IMR-90 (cell line): ENCODE results near the gene C22orf39. TPM values are rescaled to one million over a fixed set of nuclear protein-coding genes. Genes with fewer than 3 reads are reported as not detected.

Experiments used
- ATAC-seq: fragments of 200-7000 bp; cut with Tn5 transposase; 2 replicates; pipeline ENCODE4 v1.9.1; 2020; ENCODE audit warnings: low read depth, mild to moderate bottlenecking, moderate library complexity
- BruUV-seq: library from RNA; stranded (reverse); fragments of 400-500 nt; replicated peaks from 2 replicates; lab custom pipeline; 2021; lab: Mats Ljungman, UMichigan
- CTCF ChIA-PET: fragments of 300-600 bp; formaldehyde crosslinking; extraction: SDS; loops from one replicate; lab custom pipeline; 2021; ENCODE audit warnings: antibody characterized with exemption; lab: Yijun Ruan, JAX
- POLR2A ChIA-PET: fragments of 300-600 bp; sonication (Branson Sonifier 250); formaldehyde crosslinking; loops from one replicate; lab custom pipeline; 2022; ENCODE audit warnings: antibody characterized with exemption; ENCODE audit not compliant: unreplicated experiment; lab: Charles Lee
- DNase-seq: peaks from one replicate; pipeline ENCODE4 v3.0.0; 2013
- H2AFZ ChIP-seq: replicated peaks from 2 replicates; pipeline ENCODE3; 2013; ENCODE audit warnings: low read length, mild to moderate bottlenecking; ENCODE audit not compliant: poor library complexity
- H2AK5ac ChIP-seq: 2 replicates; pipeline ENCODE4 v1.6.1; 2013; ENCODE audit warnings: low read depth, low read length, inconsistent platforms
- H2AK9ac ChIP-seq: replicated peaks from 2 replicates; pipeline ENCODE3; 2013; ENCODE audit warnings: mild to moderate bottlenecking, low read depth, low read length, moderate library complexity; ENCODE audit not compliant: poor library complexity
- H2BK120ac ChIP-seq: 2 replicates; pipeline ENCODE4 v1.6.1; 2013; ENCODE audit warnings: low read depth, low read length, inconsistent platforms
- H2BK15ac ChIP-seq: 3 replicates; pipeline ENCODE4 v1.6.1; 2013; ENCODE audit warnings: low read depth, low read length, inconsistent platforms
- H2BK20ac ChIP-seq: 2 replicates; pipeline ENCODE4 v1.6.1; 2013; ENCODE audit warnings: low read depth, mild to moderate bottlenecking, inconsistent platforms, low read length, moderate library complexity
- H2BK5ac ChIP-seq: 2 replicates; pipeline ENCODE4 v1.6.1; 2013; ENCODE audit warnings: mild to moderate bottlenecking, low read depth, low read length, inconsistent platforms; ENCODE audit not compliant: poor library complexity, severe bottlenecking
- H3K14ac ChIP-seq: replicated peaks from 2 replicates; pipeline ENCODE4 v1.6.1; 2013; ENCODE audit warnings: low read depth, low read length, inconsistent platforms
- H3K18ac ChIP-seq: 2 replicates; pipeline ENCODE4 v1.6.1; 2013; ENCODE audit warnings: low read depth, low read length, control low read depth
- H3K23ac ChIP-seq: 2 replicates; pipeline ENCODE4 v1.6.1; 2013; ENCODE audit warnings: low read depth, low read length, inconsistent platforms
- H3K27ac ChIP-seq: 2 replicates; pipeline ENCODE4 v1.5.1; 2013; ENCODE audit warnings: mild to moderate bottlenecking, control low read depth, low read length; ENCODE audit not compliant: insufficient read depth
- H3K27me3 ChIP-seq: 2 replicates; pipeline ENCODE4 v1.6.1; 2013; ENCODE audit warnings: low read length; ENCODE audit not compliant: control insufficient read depth, insufficient read depth
- H3K36me3 ChIP-seq: 2 replicates; pipeline ENCODE4 v1.6.1; 2013; ENCODE audit warnings: low read length, mixed read lengths; ENCODE audit not compliant: control insufficient read depth, insufficient read depth
- H3K4ac ChIP-seq: 2 replicates; pipeline ENCODE4 v1.6.1; 2013; ENCODE audit warnings: low read depth, low read length, inconsistent platforms
- H3K4me1 ChIP-seq: 2 replicates; pipeline ENCODE4 v1.6.1; 2013; ENCODE audit warnings: low read length, mixed read lengths; ENCODE audit not compliant: control insufficient read depth, insufficient read depth
- H3K4me2 ChIP-seq: 2 replicates; pipeline ENCODE4 v1.6.1; 2013; ENCODE audit warnings: low read depth, mild to moderate bottlenecking, control low read depth, low read length, moderate library complexity
- H3K4me3 ChIP-seq: 2 replicates; pipeline ENCODE4 v1.5.1; 2013; ENCODE audit warnings: low read depth, mild to moderate bottlenecking, control low read depth, low read length, moderate library complexity; ENCODE audit not compliant: insufficient read depth
- H3K56ac ChIP-seq: 2 replicates; pipeline ENCODE4 v1.6.1; 2013; ENCODE audit warnings: low read length, inconsistent platforms; ENCODE audit not compliant: insufficient read depth; ENCODE audit errors: extremely low read depth
- H3K79me1 ChIP-seq, 2 experiments: 2 replicates each; pipeline ENCODE4 v1.6.1; 2013; ENCODE audit warnings: low read length in 2 of 2, inconsistent platforms in 1 of 2, low read depth in 1 of 2
- H3K9ac ChIP-seq: 2 replicates; pipeline ENCODE4 v1.6.1; 2013; ENCODE audit warnings: low read depth, low read length, control low read depth
- H3K9me1 ChIP-seq: 2 replicates; pipeline ENCODE4 v1.6.1; 2013; ENCODE audit warnings: low read length, inconsistent platforms; ENCODE audit not compliant: insufficient read depth
- H3K9me3 ChIP-seq: 2 replicates; pipeline ENCODE4 v1.6.1; 2013; ENCODE audit warnings: low read length; ENCODE audit not compliant: control insufficient read depth, insufficient read depth
- H4K20me1 ChIP-seq: 2 replicates; pipeline ENCODE4 v1.6.1; 2013; ENCODE audit warnings: low read length, inconsistent platforms; ENCODE audit not compliant: insufficient read depth
- H4K5ac ChIP-seq: 2 replicates; pipeline ENCODE4 v1.6.1; 2013; ENCODE audit warnings: mild to moderate bottlenecking, low read depth, low read length, control low read depth
- H4K8ac ChIP-seq, 2 experiments: 2 replicates each; pipeline ENCODE4 v1.6.1; 2013; ENCODE audit warnings: low read depth in 2 of 2, low read length in 2 of 2, control low read depth in 1 of 2, inconsistent platforms in 1 of 2
- H4K91ac ChIP-seq: 2 replicates; pipeline ENCODE4 v1.6.1; 2013; ENCODE audit warnings: low read depth, low read length, inconsistent platforms; ENCODE audit not compliant: insufficient read depth
- BHLHE40 ChIP-seq: fragments of 150-350 bp; IDR thresholded peaks from 2 replicates; pipeline ENCODE4 v1.6.1; 2016; ENCODE audit warnings: mild to moderate bottlenecking, low read depth, low read length
- CEBPB ChIP-seq: IDR thresholded peaks from 2 replicates; pipeline ENCODE4 v1.6.1; 2012; ENCODE audit warnings: low read depth, low read length, improper control_type of control experiment
- CHD1 ChIP-seq: IDR thresholded peaks from 2 replicates; pipeline ENCODE4 v1.6.1; 2012; ENCODE audit warnings: low read depth, low read length, improper control_type of control experiment
- CTCF ChIP-seq: conservative IDR thresholded peaks from 2 replicates; pipeline ENCODE4 v1.5.1; 2012; ENCODE audit warnings: mild to moderate bottlenecking, low read depth, low read length, improper control_type of control experiment
- ELK1 ChIP-seq: fragments of 150-350 bp; IDR thresholded peaks from 2 replicates; pipeline ENCODE4 v1.6.1; 2016; ENCODE audit warnings: low read depth, mild to moderate bottlenecking, low read length, moderate library complexity, borderline replicate concordance
- FOS ChIP-seq: fragments of 150-350 bp; IDR thresholded peaks from 2 replicates; pipeline ENCODE4 v1.6.1; 2016; ENCODE audit warnings: low read depth, low read length
- MAFK ChIP-seq: IDR thresholded peaks from 2 replicates; pipeline ENCODE4 v1.6.1; 2012; ENCODE audit warnings: low read depth, low read length, improper control_type of control experiment
- MAZ ChIP-seq: IDR thresholded peaks from 2 replicates; pipeline ENCODE4 v1.6.1; 2012; ENCODE audit warnings: low read depth, mild to moderate bottlenecking, low read length, improper control_type of control experiment, moderate library complexity, borderline replicate concordance
- MXI1 ChIP-seq: IDR thresholded peaks from 2 replicates; pipeline ENCODE4 v1.6.1; 2012; ENCODE audit warnings: low read depth, mild to moderate bottlenecking, low read length, moderate library complexity, borderline replicate concordance
- NFE2L2 ChIP-seq: fragments of 150-350 bp; IDR thresholded peaks from 2 replicates; pipeline ENCODE4 v1.6.1; 2016; ENCODE audit warnings: low read depth, mild to moderate bottlenecking, low read length
- POLR2A ChIP-seq: IDR thresholded peaks from 2 replicates; pipeline ENCODE4 v1.6.1; 2012; ENCODE audit warnings: mild to moderate bottlenecking, low read depth, low read length
- RAD21 ChIP-seq: IDR thresholded peaks from 2 replicates; pipeline ENCODE4 v1.6.1; 2012; ENCODE audit warnings: low read length, improper control_type of control experiment
- RCOR1 ChIP-seq: IDR thresholded peaks from 2 replicates; pipeline ENCODE4 v1.6.1; 2012; ENCODE audit warnings: mild to moderate bottlenecking, low read length, improper control_type of control experiment; ENCODE audit not compliant: insufficient replicate concordance
- RFX5 ChIP-seq: IDR thresholded peaks from 2 replicates; pipeline ENCODE4 v1.8.0; 2012; ENCODE audit warnings: low read depth, mild to moderate bottlenecking, low read length, moderate library complexity
- SMC3 ChIP-seq: fragments of 150-350 bp; IDR thresholded peaks from 2 replicates; pipeline ENCODE4 v1.6.1; 2016; ENCODE audit warnings: low read depth, mild to moderate bottlenecking, antibody characterized with exemption, low read length, moderate library complexity
- USF2 ChIP-seq: fragments of 150-350 bp; IDR thresholded peaks from 2 replicates; pipeline ENCODE4 v1.6.1; 2017; ENCODE audit warnings: mild to moderate bottlenecking, antibody characterized with exemption, low read length, low read depth
- WGBS, 2 experiments: methylation state at CpG; one replicate each; pipeline versions ENCODE4 v1.1.5 to v1.1.7; 2013; ENCODE audit warnings: missing lambda C conversion rate in 2 of 2; ENCODE audit not compliant: insufficient read length in 1 of 2; ENCODE audit errors: extremely low coverage in 2 of 2; 5-methylcytosine and 5-hydroxymethylcytosine counted together
- dilution Hi-C: fragments of 300-500 bp; cut with HindIII; formaldehyde crosslinking; loops from one replicate; pipeline ENCODE4 v1.14.3; 2018; ENCODE audit warnings: low sequenced_read_pairs; ENCODE audit not compliant: unreplicated experiment
- in situ Hi-C: fragments of 300-500 bp; cut with MboI; formaldehyde crosslinking; loops from 3 replicates; pipeline ENCODE4 v1.14.3; 2019; ENCODE audit warnings: low sequenced_read_pairs, inconsistent platforms, mixed read lengths
- intact Hi-C: fragments of 100-400 bp; cut with micrococcal nuclease; formaldehyde crosslinking; loops from 2 replicates; pipeline ENCODE4 v1.10.0; 2022
- polyA plus RNA-seq, 3 experiments: library from polyadenylated mRNA; depleted of rRNA; stranded (reverse); fragments of >200 nt; gene quantifications; 2 replicates each; pipeline ENCODE4 v1.2.3, GENCODE V29; 2012; ENCODE audit warnings: low replicate concordance in 1 of 3
- total RNA-seq: library from RNA; depleted of rRNA; stranded (reverse); fragments of >200 nt; gene quantifications from 2 replicates; pipeline ENCODE4 v1.2.3, GENCODE V29; 2012

C22orf39 gene
- total and polyA plus RNA-seq, 2 of the 4 experiments (the other 2 are of a cell fraction), result 8.2 to 8.9 TPM

GRCh38 chr22:19490628-19491230 lies 43.2 kb upstream of the C22orf39 start:
- Histone ChIP-seq H3K56ac (no peak overlapping the region), H3K23ac (no peak overlapping the region), H2BK120ac (no peak overlapping the region), H2BK20ac (no peak overlapping the region), H3K18ac (no peak overlapping the region), H2BK15ac (no peak overlapping the region), H3K79me1 (no peaks in the 10 kb centered on the region), H4K91ac (no peak overlapping the region), H3K14ac (no peak overlapping the region), H4K8ac (no peak overlapping the region), H2AK9ac (no peak overlapping the region), H4K5ac (no peak overlapping the region), H3K27me3 (no peaks in the 10 kb centered on the region), H3K9ac (no peak overlapping the region), H3K4me3 (no peak overlapping the region), H3K9me3 (no peaks in the 10 kb centered on the region), H4K20me1 (no peaks in the 10 kb centered on the region), H3K27ac (no peak overlapping the region), H2AK5ac (no peak overlapping the region), H2AFZ (no peak overlapping the region), H3K4me1 (no peaks in the 10 kb centered on the region), H3K4me2 (no peak overlapping the region), H3K4ac (no peak overlapping the region), H3K36me3 (peaks cover 1% of the 10 kb centered on the region), H3K9me1 (no peaks in the 10 kb centered on the region; the same call in 1 of the 2 replicates), H2BK5ac (no peak overlapping the region)
- ChIA-PET POLR2A (no interaction called here), CTCF (interaction anchor here (0.6 kb wide), 1 partner anchor 48 kb away, joined by 3 read pairs; no protein-coding TSS in a partner anchor)
- dilution Hi-C loops (no loop called here), intact Hi-C loops (no loop called here), in situ Hi-C loops (no loop called here)
- DNase-seq, result no peak
- ATAC-seq, result no peak
- no TSS peak for BruUV-seq
- no peak for TF ChIP-seq ELK1
- no peak for TF ChIP-seq NFE2L2
- no peak for TF ChIP-seq RCOR1
- TF ChIP-seq BHLHE40, result no peak
- TF ChIP-seq RFX5, result no peak
- TF ChIP-seq CHD1, result no peak
- no peak for TF ChIP-seq USF2
- TF ChIP-seq CTCF, result no peak
- no peak for TF ChIP-seq MAFK
- no peak for TF ChIP-seq POLR2A
- TF ChIP-seq CEBPB, result no peak
- TF ChIP-seq FOS, result no peak
- TF ChIP-seq MAZ, result no peak
- no peak for TF ChIP-seq RAD21
- TF ChIP-seq MXI1, result no peak
- no peak for TF ChIP-seq SMC3
- WGBS, 2 experiments, result no CpG with 5 or more reads among the region's 5 CpGs
